Loucy (cell line): Measurements from ENCODE around the gene CFAP157.

Experiments used
- H2AFZ ChIP-seq: fragments of 200-600 bp; sonication (generic); 2 replicates; pipeline ENCODE4 v1.6.0; 2016; ENCODE audit warnings: antibody characterized with exemption, mild to moderate bottlenecking, low read length, moderate library complexity
- H3F3A ChIP-seq: fragments of 200-600 bp; 2 replicates; pipeline ENCODE4 v1.6.0; 2016; ENCODE audit warnings: antibody characterized with exemption, low read depth, mild to moderate bottlenecking
- H3K27me3 ChIP-seq: fragments of 200-600 bp; sonication (generic); 2 replicates; pipeline ENCODE4 v1.6.1; 2014; ENCODE audit warnings: low read length, mild to moderate bottlenecking; ENCODE audit not compliant: insufficient read depth, poor library complexity, severe bottlenecking
- H3K36me3 ChIP-seq: fragments of 200-600 bp; sonication (generic); 2 replicates; pipeline ENCODE4 v1.6.1; 2016; ENCODE audit warnings: low read length; ENCODE audit not compliant: insufficient read depth
- H3K4me1 ChIP-seq: fragments of 200-600 bp; sonication (generic); 2 replicates; pipeline ENCODE4 v1.5.1; 2014; ENCODE audit warnings: low read length, mild to moderate bottlenecking; ENCODE audit not compliant: insufficient read depth, poor library complexity, severe bottlenecking
- H3K4me2 ChIP-seq: fragments of 200-600 bp; sonication (generic); 2 replicates; pipeline ENCODE4 v1.6.0; 2014; ENCODE audit warnings: antibody characterized with exemption, low read length, low read depth, mild to moderate bottlenecking; ENCODE audit not compliant: poor library complexity, severe bottlenecking
- H3K4me3 ChIP-seq: fragments of 200-600 bp; sonication (generic); 2 replicates; pipeline ENCODE4 v1.5.1; 2014; ENCODE audit warnings: low read length, mild to moderate bottlenecking, mixed read lengths; ENCODE audit not compliant: poor library complexity, severe bottlenecking
- H3K79me2 ChIP-seq: fragments of 200-600 bp; sonication (generic); 2 replicates; pipeline ENCODE4 v1.6.1; 2014; ENCODE audit warnings: low read length; ENCODE audit not compliant: insufficient read depth
- H3K9ac ChIP-seq: fragments of 200-600 bp; sonication (generic); 2 replicates; pipeline ENCODE4 v1.6.0; 2014; ENCODE audit warnings: mild to moderate bottlenecking, low read depth, low read length, moderate library complexity; ENCODE audit not compliant: poor library complexity, severe bottlenecking
- H3K9me2 ChIP-seq: fragments of 200-600 bp; sonication (generic); replicated peaks from 2 replicates; pipeline ENCODE4 v1.6.1; 2016; ENCODE audit warnings: low read depth, low read length, mixed read lengths
- H3K9me3 ChIP-seq: fragments of 200-600 bp; sonication (generic); 2 replicates; pipeline ENCODE4 v1.6.1; 2014; ENCODE audit warnings: mild to moderate bottlenecking, antibody characterized with exemption, low read length, low read depth; ENCODE audit not compliant: insufficient read depth
- H4K20me1 ChIP-seq: fragments of 200-600 bp; sonication (generic); 2 replicates; pipeline ENCODE4 v1.6.0; 2014; ENCODE audit warnings: antibody characterized with exemption, low read length, mild to moderate bottlenecking; ENCODE audit not compliant: insufficient read depth, poor library complexity, severe bottlenecking
- CTCF ChIP-seq: fragments of 200-600 bp; sonication (generic); conservative IDR thresholded peaks from 2 replicates; pipeline ENCODE4 v1.5.1; 2014; ENCODE audit warnings: mild to moderate bottlenecking, antibody characterized with exemption, low read length
- EZH2phosphoT487 ChIP-seq: fragments of 200-600 bp; IDR thresholded peaks from 2 replicates; pipeline ENCODE4 v1.6.1; 2018; ENCODE audit warnings: antibody characterized with exemption, mild to moderate bottlenecking, moderate library complexity, borderline replicate concordance

Gene CFAP157

GRCh38 chr9:127741831-127742434, 35.1 kb downstream of the CFAP157 start:
- H3K4me1 ChIP-seq: no peaks in the 10 kb centered on the region
- no peak overlapping the region for H3K9ac ChIP-seq
- H3K36me3 ChIP-seq: peaks cover 79% of the 10 kb centered on the region; the same call in 1 of the 2 replicates
- no peak overlapping the region for H3K4me2 ChIP-seq
- no peak overlapping the region for H2AFZ ChIP-seq
- H3K9me2 ChIP-seq: no peaks in the 10 kb centered on the region
- no peaks in the 10 kb centered on the region for H4K20me1 ChIP-seq
- no peaks in the 10 kb centered on the region for H3K9me3 ChIP-seq
- no peaks in the 10 kb centered on the region for H3K27me3 ChIP-seq
- no peaks in the 10 kb centered on the region for H3F3A ChIP-seq
- no peak overlapping the region for H3K4me3 ChIP-seq
- H3K79me2 ChIP-seq: no peaks in the 10 kb centered on the region
- TF ChIP-seq EZH2phosphoT487: no peak
- TF ChIP-seq CTCF: no peak

- no peaks in the 10 kb centered on the region for H3F3A ChIP-seq
- H3K9ac ChIP-seq: no peak overlapping the region
- H2AFZ ChIP-seq: no peak overlapping the region
- H3K9me3 ChIP-seq: no peaks in the 10 kb centered on the region
- H3K79me2 ChIP-seq: no peaks in the 10 kb centered on the region
- H3K4me1 ChIP-seq: no peaks in the 10 kb centered on the region
- H3K36me3 ChIP-seq: peaks cover 85% of the 10 kb centered on the region; the same call in 1 of the 2 replicates
- H3K9me2 ChIP-seq: no peaks in the 10 kb centered on the region
- H4K20me1 ChIP-seq: no peaks in the 10 kb centered on the region
- no peak overlapping the region for H3K4me2 ChIP-seq
- TF ChIP-seq EZH2phosphoT487: no peak
- no peak for TF ChIP-seq CTCF
- no peaks in the 10 kb centered on the region for H3K27me3 ChIP-seq
- no peak overlapping the region for H3K4me3 ChIP-seq
These were observed 35.8 kb downstream of the CFAP157 start for GRCh38 chr9:127742435-127743088.

GRCh38 chr9:127744398-127745110, 37.8 kb downstream of the CFAP157 start:
- Histone ChIP-seq H3K4me3 (no peak overlapping the region), H2AFZ (no peak overlapping the region), H3K27me3 (no peaks in the 10 kb centered on the region), H3K4me2 (no peak overlapping the region), H4K20me1 (peaks cover 2% of the 10 kb centered on the region), H3K9me2 (no peaks in the 10 kb centered on the region), H3K9me3 (no peaks in the 10 kb centered on the region), H3K9ac (no peak overlapping the region), H3F3A (no peaks in the 10 kb centered on the region), H3K36me3 (peaks cover 90% of the 10 kb centered on the region; the same call in 1 of the 2 replicates), H3K79me2 (no peaks in the 10 kb centered on the region), H3K4me1 (no peaks in the 10 kb centered on the region)
- TF ChIP-seq CTCF (no peak), EZH2phosphoT487 (no peak)
